NCI-H2081 (cell line): ENCODE measurements around the gene RSU1.

Experiments
- DNase-seq, 2 experiments: peaks; one replicate each; lab custom pipeline; 2025; lab: John Stamatoyannopoulos, UW

The RSU1 gene

GRCh38 chr10:16822027-16822426 is 4.8 kb upstream of the RSU1 start:
- DNase-seq: no peak

- no peak for DNase-seq
Observed at GRCh38 chr10:16820421-16820820, 3.2 kb upstream of the RSU1 start.

- DNase-seq: no peak
Observed at GRCh38 chr10:16820018-16820417, 2.8 kb upstream of the RSU1 start.

- no peak for DNase-seq
Observed at GRCh38 chr10:16819436-16819835, 2.2 kb upstream of the RSU1 start.

GRCh38 chr10:16819026-16819425 is 1.8 kb upstream of the RSU1 start:
- no peak for DNase-seq

GRCh38 chr10:16816830-16817124 is 447 bp downstream of the RSU1 start:
- no peak for DNase-seq

GRCh38 chr10:16816171-16816570 is 1.1 kb downstream of the RSU1 start:
- DNase-seq: no peak

GRCh38 chr10:16814012-16814411 is 3.2 kb downstream of the RSU1 start:
- DNase-seq: no peak

- no peak for DNase-seq
Observed at GRCh38 chr10:16812676-16813075, 4.5 kb downstream of the RSU1 start.

- no peak for DNase-seq
Observed at GRCh38 chr10:16811765-16812164, 5.5 kb downstream of the RSU1 start.

- no peak for DNase-seq
Observed at GRCh38 chr10:16811292-16811691, 5.9 kb downstream of the RSU1 start.

GRCh38 chr10:16809074-16809718 is 8.0 kb downstream of the RSU1 start:
- DNase-seq: peak; percentile 29 to 52

- DNase-seq: no peak
Observed at GRCh38 chr10:16804123-16804522, 13.1 kb downstream of the RSU1 start.

- DNase-seq: no peak
Observed at GRCh38 chr10:16803464-16803863, 13.8 kb downstream of the RSU1 start.

GRCh38 chr10:16799621-16800020 is 17.6 kb downstream of the RSU1 start:
- no peak for DNase-seq

- no peak for DNase-seq
Observed at GRCh38 chr10:16798571-16798970, 18.7 kb downstream of the RSU1 start.

- DNase-seq: no peak
Observed at GRCh38 chr10:16795410-16796073, 21.7 kb downstream of the RSU1 start.

- no peak for DNase-seq
Observed at GRCh38 chr10:16794005-16794404, 23.2 kb downstream of the RSU1 start.

- DNase-seq: no peak
Observed at GRCh38 chr10:16792675-16793074, 24.5 kb downstream of the RSU1 start.

- DNase-seq: no peak
Observed at GRCh38 chr10:16789765-16790164, 27.5 kb downstream of the RSU1 start.

GRCh38 chr10:16789261-16789660 is 28.0 kb downstream of the RSU1 start:
- no peak for DNase-seq

- DNase-seq: no peak
Observed at GRCh38 chr10:16788778-16789177, 28.4 kb downstream of the RSU1 start.

GRCh38 chr10:16788125-16788524 is 29.1 kb downstream of the RSU1 start:
- no peak for DNase-seq

- no peak for DNase-seq
Observed at GRCh38 chr10:16787361-16787791, 29.8 kb downstream of the RSU1 start.
